HepG2 (cell line): ENCODE data around the gene PTH1R. TPM values are rescaled to one million over a fixed set of nuclear protein-coding genes. Genes with fewer than 3 reads are reported as not detected.
A peak's percentile ranks its signal among the peaks of the same experiment; 100 is the strongest.

Experiments used
- ATAC-seq: fragments of 200-7000 bp; cut with Tn5 transposase; 3 replicates; pipeline ENCODE4 v1.9.1; 2020; ENCODE audit warnings: mild to moderate bottlenecking, moderate library complexity
- BruUV-seq: library from RNA; stranded (reverse); fragments of 400-500 nt; replicated peaks from 2 replicates; lab custom pipeline; 2021; lab: Mats Ljungman, UMichigan
- CTCF ChIA-PET: fragments of 300-600 bp; formaldehyde crosslinking; extraction: SDS; loops from one replicate; lab custom pipeline; 2021; ENCODE audit warnings: low total read pairs, inconsistent platforms, low intra/inter-chr PET ratio; lab: Yijun Ruan, JAX
- POLR2A ChIA-PET: fragments of 350-600 bp; sonication (Branson Sonifier 250); formaldehyde crosslinking; loops from one replicate; lab custom pipeline; 2020; ENCODE audit warnings: antibody characterized with exemption, inconsistent platforms; lab: Yijun Ruan, JAX
- DNase-seq: peaks from one replicate; pipeline ENCODE4 v3.0.0-alpha.2; 2015; ENCODE audit warnings: low spot score
- FAIRE-seq: peaks from 3 replicates; lab custom pipeline; 2011; peaks lifted over from hg19 to GRCh38; lab: Jason Lieb, UNC
- H2AFZ ChIP-seq: one replicate; pipeline ENCODE4 v1.6.1; 2011; ENCODE audit warnings: low read length, inconsistent platforms
- H3K27ac ChIP-seq: fragments of 300-600 bp; 3 replicates; pipeline ENCODE4 v1.8.0; 2011; ENCODE audit warnings: mixed run types, mild to moderate bottlenecking, mixed read lengths, low read length, inconsistent platforms; ENCODE audit not compliant: insufficient read depth; ENCODE audit errors: extremely low read length
- H3K27me3 ChIP-seq, 2 experiments: fragments of 200-600 bp in 1 of 2; 2 replicates in 1 of 2; 3 replicates in 1 of 2; pipeline versions ENCODE4 v1.6.0 to v1.8.0; 2011; ENCODE audit warnings: low read length in 2 of 2, mild to moderate bottlenecking in 2 of 2, moderate library complexity in 2 of 2, inconsistent platforms in 1 of 2; ENCODE audit not compliant: insufficient read depth in 2 of 2, control insufficient read depth in 1 of 2
- H3K36me3 ChIP-seq, 2 experiments: fragments of 200-600 bp in 1 of 2; replicated peaks in 1 of 2; 2 replicates in 1 of 2; 3 replicates in 1 of 2; pipeline versions ENCODE4 v1.5.1 to v1.8.0; 2011; ENCODE audit warnings: low read length in 2 of 2, inconsistent platforms in 1 of 2; ENCODE audit not compliant: insufficient read depth in 2 of 2, control insufficient read depth in 1 of 2
- H3K4me1 ChIP-seq: 2 replicates; pipeline ENCODE4 v1.5.1; 2012; ENCODE audit warnings: low read length, inconsistent platforms; ENCODE audit not compliant: insufficient read depth
- H3K4me2 ChIP-seq: 2 replicates; pipeline ENCODE4 v1.6.0; 2011; ENCODE audit warnings: low read depth, low read length, inconsistent platforms
- H3K4me3 ChIP-seq, 3 experiments: fragments of 200-600 bp in 1 of 3; sonication (generic), shearing (Covaris generic) in 1 of 3; replicated peaks in 1 of 3; 2 replicates each; pipeline ENCODE4 v1.5.1; 2011 to 2016; ENCODE audit warnings: low read length in 3 of 3, inconsistent platforms in 2 of 3, low read depth in 2 of 3, mild to moderate bottlenecking in 2 of 3, control low read depth in 1 of 3, mixed read lengths in 1 of 3; ENCODE audit not compliant: insufficient read depth in 1 of 3
- H3K79me2 ChIP-seq: one replicate; pipeline ENCODE4 v1.6.1; 2011; ENCODE audit warnings: low read length, inconsistent platforms; ENCODE audit not compliant: insufficient read depth
- H3K9ac ChIP-seq: 2 replicates; pipeline ENCODE4 v1.6.0; 2011; ENCODE audit warnings: mild to moderate bottlenecking, low read depth, low read length, inconsistent platforms; ENCODE audit not compliant: insufficient read depth
- H3K9me3 ChIP-seq: 2 replicates; pipeline ENCODE4 v1.5.1; 2012; ENCODE audit warnings: mild to moderate bottlenecking, low read length
- H4K20me1 ChIP-seq: 2 replicates; pipeline ENCODE4 v1.6.0; 2011; ENCODE audit warnings: inconsistent platforms, mild to moderate bottlenecking, low read length, moderate library complexity; ENCODE audit not compliant: insufficient read depth
- ATF1 ChIP-seq: IDR thresholded peaks from 2 replicates; pipeline ENCODE4 v1.6.1; 2016; ENCODE audit warnings: mild to moderate bottlenecking, control low read depth
- BHLHE40 ChIP-seq: IDR thresholded peaks from 2 replicates; pipeline ENCODE4 v1.6.1; 2011; ENCODE audit warnings: low read length, improper control_type of control experiment
- CEBPZ ChIP-seq: IDR thresholded peaks from 2 replicates; pipeline ENCODE4 v1.6.1; 2012; ENCODE audit warnings: low read length, improper control_type of control experiment
- IRF2 ChIP-seq: IDR thresholded peaks from 2 replicates; pipeline ENCODE4 v1.6.1; 2018; ENCODE audit warnings: missing genetic modification reagents, missing compliant biosample characterization
- JUNB ChIP-seq: sonication (generic); formaldehyde crosslinking; IDR thresholded peaks from 2 replicates; pipeline ENCODE4 v1.8.0; 2022; ENCODE audit warnings: missing genetic modification reagents, mild to moderate bottlenecking, borderline replicate concordance
- NR2F2 ChIP-seq: IDR thresholded peaks from 2 replicates; pipeline ENCODE4 v1.6.1; 2012; ENCODE audit warnings: low read depth, inconsistent platforms, borderline replicate concordance
- RAD21 ChIP-seq: fragments of 450-650 bp; formaldehyde crosslinking; IDR thresholded peaks from 2 replicates; pipeline ENCODE4 v1.5.0; 2020; ENCODE audit warnings: mild to moderate bottlenecking
- RXRB ChIP-seq: IDR thresholded peaks from 2 replicates; pipeline ENCODE4 v1.6.1; 2016; ENCODE audit warnings: borderline replicate concordance, missing genetic modification reagents, missing compliant biosample characterization
- STAG1 ChIP-seq: sonication (generic); formaldehyde crosslinking; IDR thresholded peaks from 2 replicates; pipeline ENCODE4 v1.4.0; 2020; ENCODE audit warnings: missing genetic modification reagents
- ZFP62 ChIP-seq: sonication (generic); formaldehyde crosslinking; IDR thresholded peaks from 2 replicates; pipeline ENCODE4 v1.4.0; 2020; ENCODE audit warnings: missing genetic modification reagents
- ZNF230 ChIP-seq: sonication (generic); formaldehyde crosslinking; IDR thresholded peaks from 2 replicates; pipeline ENCODE4 v1.4.0; 2020; ENCODE audit warnings: mild to moderate bottlenecking, missing genetic modification reagents
- ZNF232 ChIP-seq: sonication (generic); formaldehyde crosslinking; IDR thresholded peaks from 2 replicates; pipeline ENCODE4 v1.4.0; 2020; ENCODE audit warnings: missing genetic modification reagents, borderline replicate concordance
- ZNF335 ChIP-seq: sonication (generic); formaldehyde crosslinking; IDR thresholded peaks from 2 replicates; pipeline ENCODE4 v1.4.0; 2020; ENCODE audit warnings: missing genetic modification reagents
- ZNF616 ChIP-seq: sonication (generic); formaldehyde crosslinking; IDR thresholded peaks from 2 replicates; pipeline ENCODE4 v1.5.0; 2020; ENCODE audit warnings: low read depth, mild to moderate bottlenecking, missing genetic modification reagents
- ZNF709 ChIP-seq: sonication (generic); formaldehyde crosslinking; IDR thresholded peaks from 2 replicates; pipeline ENCODE4 v1.5.0; 2020; ENCODE audit warnings: mild to moderate bottlenecking, missing genetic modification reagents
- WGBS: methylation state at CpG from one replicate; pipeline ENCODE4 v1.1.6; 2017; ENCODE audit warnings: low lambda C conversion rate; 5-methylcytosine and 5-hydroxymethylcytosine counted together
- in situ Hi-C: cut with HindIII; loops from 2 replicates; pipeline ENCODE4 v1.10.0; 2017; ENCODE audit warnings: low pct_unique_long_range_greater_than_20kb; ENCODE audit not compliant: extremely low pct_ligation_motif_present
- intact Hi-C: fragments of 100-400 bp; cut with micrococcal nuclease; formaldehyde crosslinking; loops from one replicate; pipeline ENCODE4 v1.10.0; 2022; ENCODE audit not compliant: unreplicated experiment
- polyA plus RNA-seq, 8 experiments: library from polyadenylated mRNA; depleted of rRNA in 3 of 8; stranded (reverse) in 7 of 8; unstranded in 1 of 8; fragments of >200 nt; fragmentation: Illumina TruSeq in 4 of 8; extraction: Trizol in 4 of 8; gene quantifications; 2 replicates each; pipeline versions ENCODE4 v1.2.1 to v1.2.3, GENCODE V29; 2011 to 2016; ENCODE audit warnings: low read depth in 4 of 8, missing spikeins in 1 of 8, mixed read lengths in 1 of 8; ENCODE audit not compliant: insufficient read depth in 1 of 8
- total RNA-seq, 5 experiments: library from RNA; depleted of rRNA; stranded (reverse); fragments of >200 nt; fragmentation: Illumina TruSeq; extraction: Trizol; gene quantifications; 2 replicates each; pipeline ENCODE4 v1.2.3, GENCODE V29; 2016; ENCODE audit warnings: low read depth in 1 of 5
- TF ChIP-seq, protein P1 (sequence below): sonication (generic); formaldehyde crosslinking; IDR thresholded peaks from 2 replicates; pipeline ENCODE4 v1.5.0; 2020; ENCODE audit warnings: missing genetic modification reagents, mild to moderate bottlenecking, borderline replicate concordance
- TF ChIP-seq, protein P2 (sequence below): sonication (generic); formaldehyde crosslinking; IDR thresholded peaks from 2 replicates; pipeline ENCODE4 v1.4.0; 2020; ENCODE audit warnings: missing genetic modification reagents

Gene PTH1R
- total and polyA plus RNA-seq, 2 of the 13 experiments (the other 11 are each of a cell fraction or from before 2014, with no cell fraction given): not detected

DNA sequence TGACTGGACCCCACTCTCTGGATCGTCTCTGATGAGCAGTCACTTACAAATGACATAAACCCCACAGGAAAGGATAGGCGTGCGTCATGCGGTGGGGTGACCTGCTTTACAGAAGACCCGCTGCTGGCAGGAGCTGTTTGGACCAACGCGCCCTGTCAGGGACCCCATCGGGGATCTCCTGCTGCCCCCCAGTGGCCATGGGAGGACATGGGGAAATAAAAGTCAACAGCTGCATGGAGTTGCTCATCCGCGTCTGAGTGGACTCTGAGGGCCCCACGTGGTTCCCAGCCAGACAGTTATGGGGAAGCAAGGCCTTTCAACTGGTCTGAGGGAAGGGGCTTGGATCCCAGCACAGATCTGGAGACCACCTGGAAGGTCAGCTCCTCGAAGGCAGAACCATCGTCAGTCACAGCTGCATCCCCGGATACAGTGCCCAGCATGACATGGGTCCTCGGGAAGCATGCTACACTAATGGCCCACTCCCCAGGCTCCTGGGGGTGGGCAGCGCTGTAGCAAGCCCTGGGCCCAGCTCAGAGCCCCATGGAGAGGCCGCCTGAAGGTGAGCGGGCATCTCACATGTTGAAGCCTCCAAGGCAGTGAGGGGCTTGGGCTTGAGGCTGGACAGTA is 32.1 kb downstream of the PTH1R start:
- POLR2A ChIA-PET: no interaction called here
- H3K9me3 ChIP-seq: no peaks in the 10 kb centered on the region
- peak; percentile 71 for FAIRE-seq
- TF ChIP-seq RAD21 (CRISPR knock-in tag): peak; percentile 88
- TF ChIP-seq ZNF616: no peak
- TF ChIP-seq, protein P1, sequence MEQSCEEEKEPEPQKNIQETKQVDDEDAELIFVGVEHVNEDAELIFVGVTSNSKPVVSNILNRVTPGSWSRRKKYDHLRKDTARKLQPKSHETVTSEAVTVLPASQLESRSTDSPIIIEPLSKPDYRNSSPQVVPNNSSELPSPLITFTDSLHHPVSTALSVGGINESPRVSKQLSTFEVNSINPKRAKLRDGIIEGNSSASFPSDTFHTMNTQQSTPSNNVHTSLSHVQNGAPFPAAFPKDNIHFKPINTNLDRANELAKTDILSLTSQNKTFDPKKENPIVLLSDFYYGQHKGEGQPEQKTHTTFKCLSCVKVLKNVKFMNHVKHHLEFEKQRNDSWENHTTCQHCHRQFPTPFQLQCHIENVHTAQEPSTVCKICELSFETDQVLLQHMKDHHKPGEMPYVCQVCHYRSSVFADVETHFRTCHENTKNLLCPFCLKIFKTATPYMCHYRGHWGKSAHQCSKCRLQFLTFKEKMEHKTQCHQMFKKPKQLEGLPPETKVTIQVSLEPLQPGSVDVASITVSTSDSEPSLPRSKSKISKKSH (CRISPR knock-in tag): 0 out of 2 replicates have a peak, but pooled peaks have one; percentile 28
- TF ChIP-seq IRF2: no peak
- TF ChIP-seq ZNF230 (CRISPR knock-in tag): no peak
- TF ChIP-seq STAG1 (CRISPR knock-in tag): peak; percentile 91
- no peak for TF ChIP-seq BHLHE40
- TF ChIP-seq, protein P2, sequence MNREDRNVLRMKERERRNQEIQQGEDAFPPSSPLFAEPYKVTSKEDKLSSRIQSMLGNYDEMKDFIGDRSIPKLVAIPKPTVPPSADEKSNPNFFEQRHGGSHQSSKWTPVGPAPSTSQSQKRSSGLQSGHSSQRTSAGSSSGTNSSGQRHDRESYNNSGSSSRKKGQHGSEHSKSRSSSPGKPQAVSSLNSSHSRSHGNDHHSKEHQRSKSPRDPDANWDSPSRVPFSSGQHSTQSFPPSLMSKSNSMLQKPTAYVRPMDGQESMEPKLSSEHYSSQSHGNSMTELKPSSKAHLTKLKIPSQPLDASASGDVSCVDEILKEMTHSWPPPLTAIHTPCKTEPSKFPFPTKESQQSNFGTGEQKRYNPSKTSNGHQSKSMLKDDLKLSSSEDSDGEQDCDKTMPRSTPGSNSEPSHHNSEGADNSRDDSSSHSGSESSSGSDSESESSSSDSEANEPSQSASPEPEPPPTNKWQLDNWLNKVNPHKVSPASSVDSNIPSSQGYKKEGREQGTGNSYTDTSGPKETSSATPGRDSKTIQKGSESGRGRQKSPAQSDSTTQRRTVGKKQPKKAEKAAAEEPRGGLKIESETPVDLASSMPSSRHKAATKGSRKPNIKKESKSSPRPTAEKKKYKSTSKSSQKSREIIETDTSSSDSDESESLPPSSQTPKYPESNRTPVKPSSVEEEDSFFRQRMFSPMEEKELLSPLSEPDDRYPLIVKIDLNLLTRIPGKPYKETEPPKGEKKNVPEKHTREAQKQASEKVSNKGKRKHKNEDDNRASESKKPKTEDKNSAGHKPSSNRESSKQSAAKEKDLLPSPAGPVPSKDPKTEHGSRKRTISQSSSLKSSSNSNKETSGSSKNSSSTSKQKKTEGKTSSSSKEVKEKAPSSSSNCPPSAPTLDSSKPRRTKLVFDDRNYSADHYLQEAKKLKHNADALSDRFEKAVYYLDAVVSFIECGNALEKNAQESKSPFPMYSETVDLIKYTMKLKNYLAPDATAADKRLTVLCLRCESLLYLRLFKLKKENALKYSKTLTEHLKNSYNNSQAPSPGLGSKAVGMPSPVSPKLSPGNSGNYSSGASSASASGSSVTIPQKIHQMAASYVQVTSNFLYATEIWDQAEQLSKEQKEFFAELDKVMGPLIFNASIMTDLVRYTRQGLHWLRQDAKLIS (CRISPR knock-in tag): no peak
- no peak for TF ChIP-seq ZFP62 (CRISPR knock-in tag)
- no peak for TF ChIP-seq ZNF232 (CRISPR knock-in tag)
- no peak for TF ChIP-seq ZNF335 (CRISPR knock-in tag)
- TF ChIP-seq CEBPZ: no peak
- TF ChIP-seq ZNF709 (CRISPR knock-in tag): no peak; the same call in 1 of the 2 replicates
- no peak for TF ChIP-seq NR2F2
- no peak for TF ChIP-seq ATF1 (CRISPR knock-in tag)
- peak; percentile 26; the same call in 1 of the 2 replicates for TF ChIP-seq RXRB (CRISPR knock-in tag)
- no peak for TF ChIP-seq JUNB (CRISPR knock-in tag)

More for the DNA sequence above, 32.1 kb downstream of the PTH1R start:
- WGBS: 14% methylated on average over 5 of the region's 18 CpGs
- ATAC-seq (peak; percentile 88), DNase-seq (peak; percentile 75)
- Histone ChIP-seq H3K9ac (no peak overlapping the region), H3K79me2 (no peaks in the 10 kb centered on the region), H4K20me1 (no peaks in the 10 kb centered on the region), H3K36me3 (no peaks in the 10 kb centered on the region), H3K4me2 (peak overlapping the region; percentile 46), H3K27ac (no peak overlapping the region), H3K4me3 (peak overlapping the region in 1 of 3 experiments; percentile 22; a peak in 1 of 6 replicates), H3K27me3 (peaks cover 0 to 24% of the 10 kb centered on the region in 2 experiments; a peak in 3 of 5 replicates), H2AFZ (no peak overlapping the region), H3K4me1 (peaks cover 10% of the 10 kb centered on the region)
- intact Hi-C loops: loop anchor here (1.0 kb wide), 1 partner anchor 204 kb away; no protein-coding TSS in a partner anchor
- no TSS peak for BruUV-seq
- in situ Hi-C loops: loop anchor here (5.0 kb wide), 2 partner anchors 42 to 197 kb away; no protein-coding TSS in a partner anchor
- CTCF ChIA-PET: interaction anchor here (1.5 to 3.3 kb wide), 2 partner anchors 42 to 205 kb away, joined by 15 to 17 read pairs; no protein-coding TSS in a partner anchor
